Upper lobe of left lung (tissue), 6 donors: ENCODE data around the gene SBF2. TPM values are rescaled to one million over a fixed set of nuclear protein-coding genes. Genes with fewer than 3 reads are reported as not detected.
A peak's percentile ranks its signal among the peaks of the same experiment; 100 is the strongest.

Experiments
- ATAC-seq, 2 donors: fragments of 200-7000 bp; cut with Tn5 transposase; one replicate each; pipeline ENCODE4 v1.9.1; 2022; ENCODE audit warnings: mild to moderate bottlenecking in 2 of 2, moderate library complexity in 2 of 2; ENCODE audit not compliant: low FRiP score in 2 of 2
- DNase-seq, 2 donors: peaks; one replicate each; pipeline ENCODE4 v3.0.0-alpha.2; 2019 to 2020
- H3K27ac ChIP-seq, 4 donors: fragments of 200-600 bp; sonication (generic); one replicate each; pipeline ENCODE4 v1.5.1; 2016 to 2019
- H3K27me3 ChIP-seq, 4 donors: fragments of 200-600 bp; sonication (generic); one replicate each; pipeline ENCODE4 v1.5.1; 2017 to 2019
- H3K36me3 ChIP-seq, 4 donors: fragments of 200-600 bp; sonication (generic); one replicate each; pipeline ENCODE4 v1.5.1; 2016 to 2019
- H3K4me1 ChIP-seq, 4 donors: fragments of 200-600 bp; sonication (generic); one replicate each; pipeline ENCODE4 v1.5.1; 2018 to 2019
- H3K4me3 ChIP-seq, 4 donors: fragments of 200-600 bp; sonication (generic); one replicate each; pipeline ENCODE4 v1.5.1; 2017 to 2019; ENCODE audit warnings: mild to moderate bottlenecking in 2 of 4, moderate library complexity in 1 of 4
- H3K9me3 ChIP-seq, 4 donors: fragments of 200-600 bp; sonication (generic); one replicate each; pipeline ENCODE4 v1.5.1; 2018 to 2019
- CTCF ChIP-seq, 6 experiments: fragments of 450-650 bp in 4 of 6; fragments of 200-600 bp in 2 of 6; sonication (generic) in 2 of 6; IDR thresholded peaks; one replicate each; pipeline ENCODE4 v1.5.1; 2016 to 2019; ENCODE audit warnings: antibody characterized with exemption in 6 of 6
- EP300 ChIP-seq, 4 donors: sonication (generic); formaldehyde crosslinking; IDR thresholded peaks; one replicate each; pipeline ENCODE4 v1.5.1; 2017; ENCODE audit warnings: antibody characterized with exemption in 4 of 4, control low read depth in 2 of 4
- POLR2A ChIP-seq, 4 donors: fragments of 450-650 bp; IDR thresholded peaks; one replicate each; pipeline ENCODE4 v1.5.1; 2016 to 2017; ENCODE audit warnings: antibody characterized with exemption in 4 of 4, mild to moderate bottlenecking in 2 of 4
- POLR2AphosphoS5 ChIP-seq, 2 donors: sonication (generic); formaldehyde crosslinking; IDR thresholded peaks; one replicate each; pipeline ENCODE4 v1.5.1; 2017; ENCODE audit warnings: antibody characterized with exemption in 2 of 2
- WGBS, 2 donors: methylation state at CpG; one replicate each; pipeline ENCODE4 v1.1.5; 2017 to 2018; 5-methylcytosine and 5-hydroxymethylcytosine counted together
- total RNA-seq, 6 donors: library from RNA; depleted of rRNA in 4 of 6; stranded (reverse); fragments of >200 nt in 4 of 6; gene quantifications; one replicate each; pipeline versions ENCODE4 v1.1.0 to v1.2.1, GENCODE V29; 2016 to 2021
- donor health status: DM: no; HTN: no; CAD: no; lungs with moderate emphysema.
- donor health status: DM: no; HTN: yes; CAD: no; lungs with severe emphysema.

SBF2 gene
- total RNA-seq, 6 donors from 2014 or later = 22.2 to 54.5 (median 41.2) TPM

- DNase-seq (no peak), ATAC-seq (no peak)
- 86 to 89% methylated on average over 1 of the region's 1 CpG for WGBS, 2 donors
- Histone ChIP-seq H3K4me1 (no peaks in the 10 kb centered on the region), H3K27me3 (no peaks in the 10 kb centered on the region), H3K4me3 (no peak overlapping the region), H3K27ac (no peak overlapping the region), H3K9me3 (no peaks in the 10 kb centered on the region), H3K36me3 (peaks cover 0 to 3% (median 0%) of the 10 kb centered on the region in 4 donors)
- no peak for TF ChIP-seq POLR2AphosphoS5 (IDR thresholded peaks at IDR 0.05)
- TF ChIP-seq EP300 (IDR thresholded peaks at IDR 0.05) = no peak
- no peak for TF ChIP-seq CTCF (IDR thresholded peaks at IDR 0.05)
These were observed 418.6 kb downstream of the SBF2 start for GRCh38 chr11:9875399-9875798.

GRCh38 chr11:9874466-9874865, 419.6 kb downstream of the SBF2 start:
- no peaks in the 10 kb centered on the region for H3K4me1 ChIP-seq
- TF ChIP-seq EP300 (IDR thresholded peaks at IDR 0.05) = no peak
- no peak for TF ChIP-seq CTCF (IDR thresholded peaks at IDR 0.05)
- no peak for TF ChIP-seq POLR2AphosphoS5 (IDR thresholded peaks at IDR 0.05)
- no peak for TF ChIP-seq POLR2A (IDR thresholded peaks at IDR 0.05)
- H3K36me3 ChIP-seq = peaks cover 0 to 4% (median 0%) of the 10 kb centered on the region in 4 donors
- no peaks in the 10 kb centered on the region for H3K9me3 ChIP-seq
- H3K4me3 ChIP-seq = no peak overlapping the region
- no peaks in the 10 kb centered on the region for H3K27me3 ChIP-seq
- ATAC-seq (no peak), DNase-seq (no peak)
- no peak overlapping the region for H3K27ac ChIP-seq

GRCh38 chr11:9868641-9869040, 425.4 kb downstream of the SBF2 start:
- Histone ChIP-seq H3K4me1 (no peaks in the 10 kb centered on the region), H3K4me3 (no peak overlapping the region), H3K27ac (no peak overlapping the region), H3K36me3 (peaks cover 0 to 4% (median 0%) of the 10 kb centered on the region in 4 donors), H3K27me3 (no peaks in the 10 kb centered on the region), H3K9me3 (no peaks in the 10 kb centered on the region)
- no peak for ATAC-seq
- no peak for DNase-seq
- TF ChIP-seq CTCF (IDR thresholded peaks at IDR 0.05) = no peak
- TF ChIP-seq POLR2A (IDR thresholded peaks at IDR 0.05) = no peak
- no peak for TF ChIP-seq EP300 (IDR thresholded peaks at IDR 0.05)
- WGBS, 2 donors = 82 to 88% methylated on average over 3 of the region's 3 CpGs

- H3K9me3 ChIP-seq = no peaks in the 10 kb centered on the region
- no peak overlapping the region for H3K4me3 ChIP-seq
- no peaks in the 10 kb centered on the region for H3K36me3 ChIP-seq
- TF ChIP-seq POLR2A (IDR thresholded peaks at IDR 0.05) = no peak
- no peak for TF ChIP-seq CTCF (IDR thresholded peaks at IDR 0.05)
- no peak for TF ChIP-seq EP300 (IDR thresholded peaks at IDR 0.05)
- TF ChIP-seq POLR2AphosphoS5 (IDR thresholded peaks at IDR 0.05) = no peak
- H3K27me3 ChIP-seq = no peaks in the 10 kb centered on the region
- H3K27ac ChIP-seq = peak overlapping the region in 1 of 4 donors; percentile 13
- no peak for ATAC-seq
- peaks cover 12 to 21% (median 17%) of the 10 kb centered on the region in 4 donors for H3K4me1 ChIP-seq
- no peak for DNase-seq
- WGBS, 2 donors = 36 to 50% methylated on average over 2 of the region's 2 CpGs
These were observed 431.0 kb downstream of the SBF2 start for GRCh38 chr11:9862981-9863380.

- no peak for TF ChIP-seq POLR2A (IDR thresholded peaks at IDR 0.05)
- no peak for TF ChIP-seq EP300 (IDR thresholded peaks at IDR 0.05)
- TF ChIP-seq POLR2AphosphoS5 (IDR thresholded peaks at IDR 0.05) = no peak
- TF ChIP-seq CTCF (IDR thresholded peaks at IDR 0.05) = peak; percentile 41 to 65 (median 61)
- no peak overlapping the region for H3K4me3 ChIP-seq
- WGBS, 2 donors = 63 to 78% methylated on average over 4 of the region's 4 CpGs
- no peak overlapping the region for H3K27ac ChIP-seq
- no peaks in the 10 kb centered on the region for H3K9me3 ChIP-seq
- H3K36me3 ChIP-seq = no peaks in the 10 kb centered on the region
- DNase-seq (peak in 1 of 2 donors; percentile 42), ATAC-seq (peak; percentile 80 to 91)
- H3K4me1 ChIP-seq = peaks cover 16 to 21% (median 18%) of the 10 kb centered on the region in 4 donors
- no peaks in the 10 kb centered on the region for H3K27me3 ChIP-seq
These were observed 431.9 kb downstream of the SBF2 start for GRCh38 chr11:9861860-9862725.
